Lung (tissue), 12 donors: ENCODE measurements around the gene CHERP. TPM values are rescaled to one million over a fixed set of nuclear protein-coding genes. Genes with fewer than 3 reads are reported as not detected.

Experiments
- ATAC-seq: fragments of 200-7000 bp; cut with Tn5 transposase; one replicate; pipeline ENCODE4 v1.9.1; 2020; ENCODE audit warnings: moderate number of reproducible peaks; ENCODE audit not compliant: insufficient read depth, low FRiP score
- DNase-seq, 3 donors: peaks; one replicate each; pipeline ENCODE4 v3.0.0-alpha.2; 2013 to 2017
- H3K27ac ChIP-seq, 2 donors: one replicate each; pipeline ENCODE4 v1.5.1; 2013; ENCODE audit warnings: mild to moderate bottlenecking in 2 of 2, moderate library complexity in 2 of 2, control low read depth in 1 of 2, inconsistent platforms in 1 of 2, low read depth in 1 of 2, low read length in 1 of 2
- H3K27me3 ChIP-seq, 3 donors: one replicate each; pipeline ENCODE4 v1.5.1; 2013; ENCODE audit warnings: low read length in 2 of 3; ENCODE audit not compliant: control insufficient read depth in 3 of 3, insufficient read depth in 3 of 3
- H3K36me3 ChIP-seq, 4 donors: one replicate each; pipeline ENCODE4 v1.5.1; 2013; ENCODE audit warnings: low read length in 4 of 4, mild to moderate bottlenecking in 1 of 4, moderate library complexity in 1 of 4; ENCODE audit not compliant: control insufficient read depth in 4 of 4, insufficient read depth in 4 of 4
- H3K4me1 ChIP-seq, 5 donors: one replicate each; pipeline ENCODE4 v1.5.1; 2013; ENCODE audit warnings: low read length in 5 of 5, mild to moderate bottlenecking in 2 of 5, moderate library complexity in 1 of 5; ENCODE audit not compliant: control insufficient read depth in 5 of 5, insufficient read depth in 5 of 5
- H3K4me3 ChIP-seq: one replicate; pipeline ENCODE4 v1.5.1; 2013; ENCODE audit warnings: mild to moderate bottlenecking, control low read depth, moderate library complexity
- H3K9ac ChIP-seq, 2 donors: one replicate each; pipeline ENCODE4 v1.5.1; 2013; ENCODE audit warnings: low read length in 2 of 2, control low read depth in 1 of 2; ENCODE audit not compliant: insufficient read depth in 1 of 2
- H3K9me3 ChIP-seq, 4 donors: one replicate each; pipeline ENCODE4 v1.5.1; 2013; ENCODE audit warnings: low read length in 3 of 4, mild to moderate bottlenecking in 1 of 4, moderate library complexity in 1 of 4; ENCODE audit not compliant: control insufficient read depth in 4 of 4, insufficient read depth in 3 of 4
- CTCF ChIP-seq: IDR thresholded peaks from 2 replicates; pipeline ENCODE4 v1.5.1; 2012; ENCODE audit warnings: mild to moderate bottlenecking; ENCODE audit errors: control extremely low read depth, extremely low read depth
- WGBS, 2 donors: extraction: QIAGEN DNeasy Blood & Tissue Kit; methylation state at CpG; one replicate each; pipeline ENCODE4 v1.1.7; 2013; 5-methylcytosine and 5-hydroxymethylcytosine counted together
- polyA plus RNA-seq, 2 donors: library from polyadenylated mRNA; stranded (reverse); fragments of 200-250 nt; gene quantifications; one replicate each; pipeline ENCODE4 v1.2.1, GENCODE V29; 2013
- total RNA-seq, 2 donors: library from RNA; depleted of rRNA in 1 of 2; stranded (reverse); fragments of >200 nt in 1 of 2; gene quantifications; one replicate each; pipeline ENCODE4 v1.2.1, GENCODE V29; 2014 to 2021
- donor health status: control.
- donor health status: control.
- donor health status: Bipolar disorder and iron deficiency.
- donor health status: healthy.
- donor health status: DM: yes; HTN: yes; CAD: no.

Gene CHERP
- total and polyA plus RNA-seq, 4 donors, result 19.5 to 30.9 (median 23.3) TPM

- 94 to 97% methylated on average over 5 of the region's 5 CpGs for WGBS, 2 donors
- no peak for TF ChIP-seq CTCF
- Histone ChIP-seq H3K4me1 (peaks cover 0 to 8% (median 0%) of the 10 kb centered on the region in 5 donors), H3K27me3 (no peaks in the 10 kb centered on the region), H3K4me3 (no peak overlapping the region), H3K9ac (no peak overlapping the region), H3K36me3 (peaks cover 17 to 34% (median 25%) of the 10 kb centered on the region in 4 donors), H3K27ac (peak overlapping the region in 1 of 2 donors; percentile 58), H3K9me3 (no peaks in the 10 kb centered on the region)
- ATAC-seq (no peak), DNase-seq (no peak)
Measured at GRCh38 chr19:16566702-16567101, 24.5 kb upstream of the CHERP start.

- Histone ChIP-seq H3K36me3 (peaks cover 17 to 34% (median 28%) of the 10 kb centered on the region in 4 donors), H3K4me3 (no peak overlapping the region), H3K9me3 (no peaks in the 10 kb centered on the region), H3K9ac (no peak overlapping the region), H3K27ac (peak overlapping the region in 1 of 2 donors; percentile 58), H3K4me1 (peaks cover 0 to 3% (median 0%) of the 10 kb centered on the region in 5 donors), H3K27me3 (no peaks in the 10 kb centered on the region)
- ATAC-seq (no peak), DNase-seq (peak in 2 of 3 donors; percentile 20 to 23)
- TF ChIP-seq CTCF, result no peak
- WGBS, 2 donors, result 34 to 48% methylated on average over 10 of the region's 10 CpGs
Measured at GRCh38 chr19:16566161-16566560, 23.9 kb upstream of the CHERP start.

- Histone ChIP-seq H3K27me3 (no peaks in the 10 kb centered on the region), H3K4me3 (no peak overlapping the region), H3K9me3 (no peaks in the 10 kb centered on the region), H3K27ac (no peak overlapping the region), H3K9ac (no peak overlapping the region), H3K4me1 (no peaks in the 10 kb centered on the region), H3K36me3 (peaks cover 17 to 35% (median 28%) of the 10 kb centered on the region in 4 donors)
- 66 to 86% methylated on average over 7 of the region's 7 CpGs for WGBS, 2 donors
- DNase-seq (peak; percentile 43 to 75 (median 43)), ATAC-seq (no peak)
- TF ChIP-seq CTCF, result no peak
Measured at GRCh38 chr19:16564842-16565241, 22.6 kb upstream of the CHERP start.

- no peak overlapping the region for H3K9ac ChIP-seq
- H3K4me3 ChIP-seq, result no peak overlapping the region
- H3K36me3 ChIP-seq, result peaks cover 17 to 36% (median 28%) of the 10 kb centered on the region in 4 donors
- 95 to 96% methylated on average over 6 of the region's 6 CpGs for WGBS, 2 donors
- no peak for ATAC-seq
- no peaks in the 10 kb centered on the region for H3K4me1 ChIP-seq
- H3K27ac ChIP-seq, result no peak overlapping the region
- H3K27me3 ChIP-seq, result no peaks in the 10 kb centered on the region
- no peak for TF ChIP-seq CTCF
- no peak for DNase-seq
- H3K9me3 ChIP-seq, result no peaks in the 10 kb centered on the region
Measured at GRCh38 chr19:16562608-16563025, 20.4 kb upstream of the CHERP start.
